WI38 (cell line): ENCODE data around the gene ANGPTL2.

Experiments
- H3K4me3 ChIP-seq: 2 replicates; pipeline ENCODE4 v1.5.1; 2011; ENCODE audit warnings: low read depth, mild to moderate bottlenecking, control low read depth, low read length
- TF ChIP-seq, protein P1 (sequence below): IDR thresholded peaks from 2 replicates; pipeline ENCODE4 v1.5.1; 2012; ENCODE audit warnings: low read depth, mild to moderate bottlenecking, control low read depth, low read length

The ANGPTL2 gene

DNA sequence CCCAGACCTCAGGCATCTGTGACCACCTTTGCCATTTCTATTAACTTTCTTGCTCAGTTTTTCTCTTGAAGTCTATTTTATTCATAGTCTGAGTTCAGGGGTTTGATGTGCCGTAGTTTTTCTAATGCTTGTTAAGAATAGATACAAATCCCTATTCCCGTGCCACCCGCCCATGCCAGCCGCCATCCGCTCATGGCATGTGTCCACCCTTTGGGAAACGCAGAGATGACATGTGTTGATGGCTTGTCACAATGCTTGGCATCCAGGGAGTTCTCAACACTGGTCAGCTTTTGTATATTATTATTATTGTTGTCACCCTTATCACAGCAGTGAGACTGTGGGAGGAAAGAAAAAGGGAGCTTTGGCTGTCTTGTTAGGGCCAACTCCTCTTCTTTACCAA lies 17.3 kb upstream of the ANGPTL2 start:
- H3K4me3 ChIP-seq, result no peak overlapping the region
- TF ChIP-seq, protein P1, sequence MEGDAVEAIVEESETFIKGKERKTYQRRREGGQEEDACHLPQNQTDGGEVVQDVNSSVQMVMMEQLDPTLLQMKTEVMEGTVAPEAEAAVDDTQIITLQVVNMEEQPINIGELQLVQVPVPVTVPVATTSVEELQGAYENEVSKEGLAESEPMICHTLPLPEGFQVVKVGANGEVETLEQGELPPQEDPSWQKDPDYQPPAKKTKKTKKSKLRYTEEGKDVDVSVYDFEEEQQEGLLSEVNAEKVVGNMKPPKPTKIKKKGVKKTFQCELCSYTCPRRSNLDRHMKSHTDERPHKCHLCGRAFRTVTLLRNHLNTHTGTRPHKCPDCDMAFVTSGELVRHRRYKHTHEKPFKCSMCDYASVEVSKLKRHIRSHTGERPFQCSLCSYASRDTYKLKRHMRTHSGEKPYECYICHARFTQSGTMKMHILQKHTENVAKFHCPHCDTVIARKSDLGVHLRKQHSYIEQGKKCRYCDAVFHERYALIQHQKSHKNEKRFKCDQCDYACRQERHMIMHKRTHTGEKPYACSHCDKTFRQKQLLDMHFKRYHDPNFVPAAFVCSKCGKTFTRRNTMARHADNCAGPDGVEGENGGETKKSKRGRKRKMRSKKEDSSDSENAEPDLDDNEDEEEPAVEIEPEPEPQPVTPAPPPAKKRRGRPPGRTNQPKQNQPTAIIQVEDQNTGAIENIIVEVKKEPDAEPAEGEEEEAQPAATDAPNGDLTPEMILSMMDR, result no peak

DNA sequence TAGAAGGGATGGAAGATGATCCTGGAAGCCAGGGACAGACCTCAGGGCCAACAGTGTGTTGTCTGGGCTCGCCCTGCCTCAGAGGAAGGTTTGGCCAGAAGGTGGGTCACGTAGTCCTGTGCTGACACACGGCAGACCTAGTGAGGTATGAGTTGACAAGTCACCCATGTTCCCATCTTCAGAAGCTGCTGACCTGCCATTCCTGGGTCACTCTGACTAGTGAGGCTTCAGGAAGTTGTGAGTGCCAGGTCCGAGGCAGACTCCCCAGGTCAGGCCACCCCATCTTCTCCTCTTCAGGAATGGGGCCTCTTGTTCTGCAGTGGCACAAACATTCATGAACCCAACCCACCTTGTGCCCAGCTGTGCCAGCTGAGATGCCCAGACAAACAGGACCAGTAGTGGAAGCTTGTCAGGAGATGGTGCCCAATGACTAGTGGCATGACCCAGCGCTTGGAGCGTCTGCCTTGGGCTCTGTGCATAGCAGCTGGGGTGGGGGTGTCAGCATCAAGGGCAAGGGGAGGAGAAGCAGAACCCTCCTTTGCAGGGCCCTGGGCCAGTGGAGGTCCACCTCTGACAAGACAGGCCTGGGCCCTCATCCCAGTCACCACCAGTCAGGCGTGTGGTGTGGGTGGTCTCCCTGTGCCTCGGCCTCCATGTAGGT lies 16.8 kb upstream of the ANGPTL2 start:
- no peak overlapping the region for H3K4me3 ChIP-seq
- TF ChIP-seq, protein P1, result no peak

DNA sequence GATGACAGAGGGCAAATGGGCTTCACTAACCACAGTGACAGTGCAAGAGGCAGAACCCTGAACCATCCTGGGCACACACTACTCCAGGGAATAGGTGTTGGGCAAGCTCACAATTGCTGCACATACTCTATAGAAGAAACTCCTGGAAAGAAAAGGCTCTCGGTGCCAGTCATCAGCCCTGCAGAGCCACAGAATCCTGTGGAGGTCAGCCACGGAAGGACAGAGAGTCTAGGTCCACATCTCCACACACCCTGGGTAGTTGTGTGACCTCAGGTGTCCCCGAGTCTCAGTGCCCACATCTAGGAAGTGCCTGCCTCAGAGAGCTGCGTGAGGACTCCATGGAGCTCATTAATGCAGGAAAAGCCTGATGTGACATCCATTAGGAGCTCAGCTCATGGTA lies 16.0 kb upstream of the ANGPTL2 start:
- TF ChIP-seq, protein P1, result no peak
- H3K4me3 ChIP-seq, result no peak overlapping the region

DNA sequence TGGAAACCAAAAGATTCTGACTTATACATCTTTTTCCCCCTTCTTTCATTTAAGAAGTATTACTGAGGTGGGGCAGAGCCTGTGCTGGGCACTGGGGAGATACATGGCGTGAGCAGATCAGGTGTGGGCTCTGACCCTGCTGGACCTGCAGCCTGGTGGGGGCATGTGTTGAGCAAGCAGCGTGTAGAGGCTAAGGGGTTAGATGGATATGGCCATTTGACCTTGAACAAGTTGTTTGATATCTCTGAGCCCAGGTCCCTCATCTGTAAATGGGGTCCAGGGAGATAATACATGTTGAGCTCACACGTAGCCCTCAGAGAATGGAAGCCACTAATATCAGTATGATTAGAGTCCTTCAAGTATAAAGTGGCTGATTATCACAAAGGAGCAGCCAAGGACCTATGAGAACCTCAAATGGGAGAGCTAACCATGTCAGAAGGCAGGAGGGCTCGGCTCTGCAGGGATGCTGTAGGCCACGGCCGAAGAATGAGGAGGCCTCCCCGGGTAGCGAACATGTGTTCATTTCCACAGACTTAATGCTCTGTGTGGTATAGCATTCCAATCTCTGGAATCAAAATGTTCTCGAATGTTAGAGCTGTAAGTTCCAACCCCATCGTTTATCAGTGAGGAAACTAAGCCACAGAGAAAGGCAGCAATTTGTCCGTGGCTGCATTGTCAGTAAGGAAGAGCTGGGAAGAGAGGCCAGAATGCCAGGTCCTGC lies 15.4 kb upstream of the ANGPTL2 start:
- TF ChIP-seq, protein P1, result no peak
- no peak overlapping the region for H3K4me3 ChIP-seq

DNA sequence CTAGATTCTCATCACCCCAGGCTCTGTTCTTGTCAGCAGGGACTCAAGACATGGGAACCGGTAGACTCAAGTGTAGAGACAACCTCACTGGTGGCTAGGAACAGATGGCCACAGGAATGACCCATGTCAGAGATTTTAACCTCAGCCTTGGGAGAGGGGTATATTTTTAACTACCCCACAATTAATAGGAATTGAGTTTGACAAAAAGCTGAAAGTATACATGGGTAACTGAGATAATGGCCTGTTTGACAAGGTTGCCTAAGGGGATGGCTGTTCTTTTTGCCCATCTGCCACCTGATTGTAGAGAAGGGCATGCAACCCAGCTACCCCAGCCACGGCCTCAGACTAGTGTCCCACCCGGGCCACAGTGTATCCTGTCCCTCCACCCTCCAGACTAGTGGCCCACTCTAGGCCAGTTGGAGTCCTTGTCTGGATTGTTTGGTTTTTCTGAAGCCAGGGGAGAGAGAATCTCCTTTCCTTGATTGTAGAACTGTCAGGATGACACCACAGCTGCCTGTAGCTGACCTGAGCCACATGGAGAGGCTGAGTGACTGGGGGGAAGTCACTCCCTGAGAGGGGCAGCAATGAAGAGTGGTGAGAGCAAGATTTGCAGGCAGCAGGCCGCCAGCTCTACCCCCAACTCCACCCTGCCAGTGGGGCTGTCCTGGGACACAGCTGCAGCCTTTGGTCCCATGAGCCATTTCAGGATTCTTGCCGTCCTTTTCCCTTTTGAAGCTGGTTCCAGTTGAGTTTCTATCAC lies 14.6 kb upstream of the ANGPTL2 start:
- TF ChIP-seq, protein P1, result no peak
- H3K4me3 ChIP-seq, result no peak overlapping the region

DNA sequence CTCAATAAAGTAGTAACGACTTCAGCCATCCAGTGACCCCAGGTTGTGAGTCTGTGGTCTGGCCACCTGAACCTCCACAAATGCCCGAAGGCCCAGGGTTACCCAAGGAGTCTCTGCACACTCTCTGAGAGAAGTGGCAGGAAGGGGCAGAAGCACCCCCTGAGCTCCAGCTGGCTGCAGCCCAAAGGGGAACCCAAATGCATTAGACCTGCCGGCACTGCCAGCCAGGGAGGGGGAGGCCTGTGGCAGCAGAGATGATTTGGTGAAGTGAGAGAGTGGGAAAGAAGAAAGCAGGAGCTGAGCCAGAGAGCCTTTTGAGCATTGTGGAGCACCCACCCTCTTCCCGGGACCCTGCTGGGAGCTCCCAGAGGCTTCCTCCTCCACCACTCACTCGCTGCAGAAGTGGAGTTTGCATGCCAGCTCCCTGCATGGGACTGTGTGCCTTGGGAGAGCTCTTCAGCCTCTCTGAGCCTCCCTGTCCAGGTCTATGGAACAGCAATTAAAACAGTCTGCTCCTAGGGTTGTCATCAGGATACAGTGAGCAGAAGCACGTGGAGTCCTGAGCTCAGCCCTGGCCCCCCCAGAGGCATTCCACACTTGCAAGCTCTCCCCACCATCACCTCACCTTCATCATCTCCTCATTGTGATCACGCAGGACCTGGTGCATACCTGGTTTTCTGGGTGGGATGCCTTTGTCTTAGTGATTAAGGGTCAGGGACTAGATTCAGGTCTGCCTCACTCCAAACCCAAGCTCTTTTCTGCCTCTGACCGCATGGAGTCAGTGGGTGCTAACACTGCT lies 13.8 kb upstream of the ANGPTL2 start:
- H3K4me3 ChIP-seq, result no peak overlapping the region
- TF ChIP-seq, protein P1, result no peak
